Adrenal gland (tissue), 5 donors: Measurements from ENCODE around the gene TAB2.

ENCODE experiments used
- POLR2A ChIP-seq, 2 donors: fragments of 450-650 bp; IDR thresholded peaks; one replicate each; pipeline ENCODE4 v1.6.1; 2017; ENCODE audit warnings: antibody characterized with exemption in 2 of 2, mild to moderate bottlenecking in 2 of 2, moderate library complexity in 1 of 2
- TF ChIP-seq, protein P1 (sequence below), 6 experiments: fragments of 450-650 bp in 4 of 6; fragments of 200-600 bp in 2 of 6; sonication (generic) in 1 of 6; IDR thresholded peaks; 1 replicate in 5 of 6; 2 replicates in 1 of 6; pipeline versions ENCODE4 v1.5.1 to v1.8.0; 2016 to 2021; ENCODE audit warnings: antibody characterized with exemption in 6 of 6, mild to moderate bottlenecking in 2 of 6, moderate library complexity in 1 of 6
- donor health status: DM: no; HTN: no; CAD: no.

DNA sequence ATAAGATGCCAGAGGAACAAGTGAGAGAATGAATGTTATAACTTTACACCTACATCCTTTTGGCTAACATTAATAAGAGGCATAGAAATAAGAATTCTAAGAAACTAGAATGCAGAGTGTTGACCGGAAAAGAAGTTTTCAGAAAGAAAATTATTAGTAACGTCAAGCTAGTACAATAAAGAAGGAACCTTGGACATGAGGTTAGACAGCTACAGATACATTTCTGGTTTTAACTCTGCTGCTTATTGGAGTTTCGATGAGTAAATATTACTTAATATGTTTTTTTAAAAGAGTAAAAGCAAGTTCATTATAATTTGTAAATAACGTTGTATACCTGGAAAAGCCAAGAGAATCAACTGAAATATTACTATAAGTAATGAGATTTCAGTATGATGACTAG is 22.7 kb downstream of the TAB2 start:
- TF ChIP-seq POLR2A (IDR thresholded peaks at IDR 0.05): no peak
- TF ChIP-seq, protein P1, sequence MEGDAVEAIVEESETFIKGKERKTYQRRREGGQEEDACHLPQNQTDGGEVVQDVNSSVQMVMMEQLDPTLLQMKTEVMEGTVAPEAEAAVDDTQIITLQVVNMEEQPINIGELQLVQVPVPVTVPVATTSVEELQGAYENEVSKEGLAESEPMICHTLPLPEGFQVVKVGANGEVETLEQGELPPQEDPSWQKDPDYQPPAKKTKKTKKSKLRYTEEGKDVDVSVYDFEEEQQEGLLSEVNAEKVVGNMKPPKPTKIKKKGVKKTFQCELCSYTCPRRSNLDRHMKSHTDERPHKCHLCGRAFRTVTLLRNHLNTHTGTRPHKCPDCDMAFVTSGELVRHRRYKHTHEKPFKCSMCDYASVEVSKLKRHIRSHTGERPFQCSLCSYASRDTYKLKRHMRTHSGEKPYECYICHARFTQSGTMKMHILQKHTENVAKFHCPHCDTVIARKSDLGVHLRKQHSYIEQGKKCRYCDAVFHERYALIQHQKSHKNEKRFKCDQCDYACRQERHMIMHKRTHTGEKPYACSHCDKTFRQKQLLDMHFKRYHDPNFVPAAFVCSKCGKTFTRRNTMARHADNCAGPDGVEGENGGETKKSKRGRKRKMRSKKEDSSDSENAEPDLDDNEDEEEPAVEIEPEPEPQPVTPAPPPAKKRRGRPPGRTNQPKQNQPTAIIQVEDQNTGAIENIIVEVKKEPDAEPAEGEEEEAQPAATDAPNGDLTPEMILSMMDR (IDR thresholded peaks at IDR 0.05): no peak
